Loucy (cell line): Measurements from ENCODE around the gene FGF3.

ENCODE experiments used
- EZH2phosphoT487 ChIP-seq: fragments of 200-600 bp; IDR thresholded peaks from 2 replicates; pipeline ENCODE4 v1.6.1; 2018; ENCODE audit warnings: antibody characterized with exemption, mild to moderate bottlenecking, moderate library complexity, borderline replicate concordance
- TF ChIP-seq, protein P1 (sequence below): fragments of 200-600 bp; sonication (generic); conservative IDR thresholded peaks from 2 replicates; pipeline ENCODE4 v1.5.1; 2014; ENCODE audit warnings: mild to moderate bottlenecking, antibody characterized with exemption, low read length

DNA sequence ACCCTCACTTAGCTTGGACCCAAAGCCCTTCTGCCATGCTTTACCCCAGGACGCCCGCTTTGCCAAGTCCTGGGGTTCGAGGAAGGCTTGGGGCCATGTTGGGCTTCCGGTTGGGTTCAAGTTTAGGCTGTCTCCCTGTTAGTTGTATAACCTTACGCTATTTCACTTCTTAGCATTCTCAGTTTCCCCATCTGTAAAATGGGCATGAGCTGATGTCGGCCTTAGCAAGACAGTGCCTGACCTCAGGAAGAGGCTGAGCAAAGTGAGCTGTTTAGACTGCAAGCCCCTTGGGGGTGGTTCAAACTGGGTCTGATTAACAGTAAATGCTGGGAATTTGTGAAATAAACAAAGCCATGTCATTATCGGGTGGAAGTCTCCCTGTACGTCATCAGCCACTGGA lies 40.8 kb downstream of the FGF3 start:
- TF ChIP-seq EZH2phosphoT487, result no peak
- TF ChIP-seq, protein P1, sequence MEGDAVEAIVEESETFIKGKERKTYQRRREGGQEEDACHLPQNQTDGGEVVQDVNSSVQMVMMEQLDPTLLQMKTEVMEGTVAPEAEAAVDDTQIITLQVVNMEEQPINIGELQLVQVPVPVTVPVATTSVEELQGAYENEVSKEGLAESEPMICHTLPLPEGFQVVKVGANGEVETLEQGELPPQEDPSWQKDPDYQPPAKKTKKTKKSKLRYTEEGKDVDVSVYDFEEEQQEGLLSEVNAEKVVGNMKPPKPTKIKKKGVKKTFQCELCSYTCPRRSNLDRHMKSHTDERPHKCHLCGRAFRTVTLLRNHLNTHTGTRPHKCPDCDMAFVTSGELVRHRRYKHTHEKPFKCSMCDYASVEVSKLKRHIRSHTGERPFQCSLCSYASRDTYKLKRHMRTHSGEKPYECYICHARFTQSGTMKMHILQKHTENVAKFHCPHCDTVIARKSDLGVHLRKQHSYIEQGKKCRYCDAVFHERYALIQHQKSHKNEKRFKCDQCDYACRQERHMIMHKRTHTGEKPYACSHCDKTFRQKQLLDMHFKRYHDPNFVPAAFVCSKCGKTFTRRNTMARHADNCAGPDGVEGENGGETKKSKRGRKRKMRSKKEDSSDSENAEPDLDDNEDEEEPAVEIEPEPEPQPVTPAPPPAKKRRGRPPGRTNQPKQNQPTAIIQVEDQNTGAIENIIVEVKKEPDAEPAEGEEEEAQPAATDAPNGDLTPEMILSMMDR, result no peak
